Thyroid gland (tissue), 4 donors: Measurements from ENCODE around the gene MYOD1. TPM values are rescaled to one million over a fixed set of nuclear protein-coding genes. Genes with fewer than 3 reads are reported as not detected.

ENCODE experiments used
- DNase-seq, 2 donors: peaks; one replicate each; pipeline ENCODE4 v3.0.0-alpha.2; 2019
- H3K27ac ChIP-seq, 3 donors: fragments of 200-600 bp; sonication (generic); 1 replicate in 2 of 3; 2 replicates in 1 of 3; pipeline ENCODE4 v1.5.1; 2016 to 2019; ENCODE audit warnings: mild to moderate bottlenecking in 1 of 3, moderate library complexity in 1 of 3
- H3K27me3 ChIP-seq: fragments of 200-600 bp; sonication (generic); one replicate; pipeline ENCODE4 v1.5.1; 2019
- H3K36me3 ChIP-seq, 2 donors: fragments of 200-600 bp; sonication (generic); one replicate each; pipeline ENCODE4 v1.5.1; 2016 to 2019
- H3K4me1 ChIP-seq, 2 donors: fragments of 200-600 bp; sonication (generic); one replicate each; pipeline ENCODE4 v1.5.1; 2017 to 2019
- H3K4me3 ChIP-seq, 3 donors: fragments of 200-600 bp; sonication (generic); replicated peaks in 1 of 3; 1 replicate in 2 of 3; 2 replicates in 1 of 3; pipeline ENCODE4 v1.5.1; 2016; ENCODE audit warnings: mild to moderate bottlenecking in 1 of 3
- H3K9me3 ChIP-seq: fragments of 200-600 bp; sonication (generic); one replicate; pipeline ENCODE4 v1.5.1; 2017
- POLR2A ChIP-seq, 2 donors: fragments of 450-650 bp; IDR thresholded peaks; one replicate each; pipeline ENCODE4 v1.6.1; 2017; ENCODE audit warnings: antibody characterized with exemption in 2 of 2, mild to moderate bottlenecking in 2 of 2, moderate library complexity in 1 of 2
- WGBS, 2 donors: methylation state at CpG; one replicate each; pipeline ENCODE4 v1.1.5; 2017; 5-methylcytosine and 5-hydroxymethylcytosine counted together
- intact Hi-C: fragments of 100-400 bp; cut with DNase I; formaldehyde crosslinking; loops from one replicate; pipeline ENCODE4 v1.15.1; 2023
- total RNA-seq, 4 donors: library from RNA; depleted of rRNA; stranded (reverse); fragments of >200 nt; gene quantifications; one replicate each; pipeline ENCODE4 v1.2.3, GENCODE V29; 2016
- TF ChIP-seq, protein P1 (sequence below), 6 experiments: fragments of 200-600 bp in 3 of 6; fragments of 450-650 bp in 3 of 6; sonication (generic) in 3 of 6; IDR thresholded peaks; one replicate each; pipeline ENCODE4 v1.5.1; 2016 to 2019; ENCODE audit warnings: antibody characterized with exemption in 6 of 6, mild to moderate bottlenecking in 2 of 6, inconsistent platforms in 1 of 6, moderate library complexity in 1 of 6

Gene MYOD1
- not detected for total RNA-seq

DNA sequence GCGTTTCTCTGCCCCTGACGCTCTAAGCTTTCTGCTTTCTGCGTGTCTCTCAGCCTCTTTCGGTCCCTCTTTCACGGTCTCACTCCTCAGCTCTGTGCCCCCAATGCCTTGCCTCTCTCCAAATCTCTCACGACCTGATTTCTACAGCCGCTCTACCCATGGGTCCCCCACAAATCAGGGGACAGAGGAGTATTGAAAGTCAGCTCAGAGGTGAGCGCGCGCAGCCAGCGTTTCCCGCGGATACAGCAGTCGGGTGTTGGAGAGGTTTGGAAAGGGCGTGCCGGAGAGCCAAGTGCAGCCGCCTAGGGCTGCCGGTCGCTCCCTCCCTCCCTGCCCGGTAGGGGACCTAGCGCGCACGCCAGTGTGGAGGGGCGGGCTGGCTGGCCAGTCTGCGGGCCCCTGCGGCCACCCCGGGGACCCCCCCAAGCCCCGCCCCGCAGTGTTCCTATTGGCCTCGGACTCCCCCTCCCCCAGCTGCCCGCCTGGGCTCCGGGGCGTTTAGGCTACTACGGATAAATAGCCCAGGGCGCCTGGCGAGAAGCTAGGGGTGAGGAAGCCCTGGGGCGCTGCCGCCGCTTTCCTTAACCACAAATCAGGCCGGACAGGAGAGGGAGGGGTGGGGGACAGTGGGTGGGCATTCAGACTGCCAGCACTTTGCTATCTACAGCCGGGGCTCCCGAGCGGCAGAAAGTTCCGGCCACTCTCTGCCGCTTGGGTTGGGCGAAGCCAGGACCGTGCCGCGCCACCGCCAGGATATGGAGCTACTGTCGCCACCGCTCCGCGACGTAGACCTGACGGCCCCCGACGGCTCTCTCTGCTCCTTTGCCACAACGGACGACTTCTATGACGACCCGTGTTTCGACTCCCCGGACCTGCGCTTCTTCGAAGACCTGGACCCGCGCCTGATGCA, at the start of gene MYOD1:
Gene MYOD1, plus strand, starts transcription at position 544 of the 910 bp plus-strand sequence. Its CDS starts 212 bp downstream, at position 756.
- WGBS, 2 donors: 1 to 3% methylated on average over 19 to 40 of the region's 68 CpGs
- Histone ChIP-seq H3K9me3 (no peaks in the 10 kb centered on the region), H3K36me3 (no peaks in the 10 kb centered on the region), H3K27ac (no peak within 1 kb of the TSS), H3K4me3 (no peak within 1 kb of the TSS), H3K4me1 (peaks cover 0 to 15% of the 10 kb centered on the region in 2 donors), H3K27me3 (peaks cover 30% of the 10 kb centered on the region)
- TF ChIP-seq POLR2A (IDR thresholded peaks at IDR 0.05): no peak
- TF ChIP-seq, protein P1, sequence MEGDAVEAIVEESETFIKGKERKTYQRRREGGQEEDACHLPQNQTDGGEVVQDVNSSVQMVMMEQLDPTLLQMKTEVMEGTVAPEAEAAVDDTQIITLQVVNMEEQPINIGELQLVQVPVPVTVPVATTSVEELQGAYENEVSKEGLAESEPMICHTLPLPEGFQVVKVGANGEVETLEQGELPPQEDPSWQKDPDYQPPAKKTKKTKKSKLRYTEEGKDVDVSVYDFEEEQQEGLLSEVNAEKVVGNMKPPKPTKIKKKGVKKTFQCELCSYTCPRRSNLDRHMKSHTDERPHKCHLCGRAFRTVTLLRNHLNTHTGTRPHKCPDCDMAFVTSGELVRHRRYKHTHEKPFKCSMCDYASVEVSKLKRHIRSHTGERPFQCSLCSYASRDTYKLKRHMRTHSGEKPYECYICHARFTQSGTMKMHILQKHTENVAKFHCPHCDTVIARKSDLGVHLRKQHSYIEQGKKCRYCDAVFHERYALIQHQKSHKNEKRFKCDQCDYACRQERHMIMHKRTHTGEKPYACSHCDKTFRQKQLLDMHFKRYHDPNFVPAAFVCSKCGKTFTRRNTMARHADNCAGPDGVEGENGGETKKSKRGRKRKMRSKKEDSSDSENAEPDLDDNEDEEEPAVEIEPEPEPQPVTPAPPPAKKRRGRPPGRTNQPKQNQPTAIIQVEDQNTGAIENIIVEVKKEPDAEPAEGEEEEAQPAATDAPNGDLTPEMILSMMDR (IDR thresholded peaks at IDR 0.05): no peak
- DNase-seq: no peak
- intact Hi-C loops: no loop called here

DNA sequence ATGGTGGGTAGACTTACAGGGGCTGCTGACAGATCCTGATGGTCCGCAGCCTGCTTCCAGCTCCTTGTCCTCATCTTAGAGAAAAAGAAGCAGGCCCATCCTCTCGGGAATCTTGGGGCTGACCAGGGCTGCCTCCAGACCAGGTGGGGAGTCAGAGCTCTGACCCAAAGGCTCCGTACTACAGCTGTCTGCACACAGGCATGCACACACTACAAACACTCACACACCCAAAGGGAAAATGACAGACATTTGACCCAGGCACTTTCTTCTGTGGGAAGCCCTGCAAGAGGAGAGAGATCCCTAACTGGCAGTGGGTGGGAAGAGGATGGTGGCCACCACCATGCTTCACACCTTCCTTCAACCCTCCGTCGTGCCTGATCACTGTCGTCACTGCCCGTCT, 46.9 kb upstream of the MYOD1 start:
- no peak for TF ChIP-seq POLR2A (IDR thresholded peaks at IDR 0.05)
- TF ChIP-seq, protein P1 (IDR thresholded peaks at IDR 0.05): no peak
- Histone ChIP-seq H3K36me3 (no peaks in the 10 kb centered on the region), H3K9me3 (no peaks in the 10 kb centered on the region), H3K27ac (no peak overlapping the region), H3K4me1 (no peaks in the 10 kb centered on the region), H3K4me3 (no peak overlapping the region), H3K27me3 (no peaks in the 10 kb centered on the region)
- 82 to 91% methylated on average over 6 to 7 of the region's 7 CpGs for WGBS, 2 donors
- intact Hi-C loops: no loop called here
- DNase-seq: no peak

DNA sequence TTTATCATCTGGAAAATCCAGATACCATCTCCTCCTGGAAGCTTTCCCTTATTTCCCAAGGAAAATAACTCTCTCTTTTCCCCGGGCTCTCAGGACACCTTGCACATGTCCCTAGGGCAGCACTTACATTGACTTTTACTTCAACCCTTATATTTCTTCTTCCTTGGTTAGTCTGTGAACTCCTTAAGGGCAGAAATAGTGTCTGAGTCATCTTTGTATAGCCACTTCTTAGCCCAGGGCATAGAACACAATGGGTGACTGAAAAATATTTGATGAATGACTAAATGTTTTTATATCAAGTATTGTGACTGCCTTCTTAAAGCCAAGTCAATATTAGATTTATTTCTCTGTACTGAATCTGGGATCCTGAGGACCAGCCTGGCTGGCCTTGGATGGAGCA, 45.4 kb upstream of the MYOD1 start:
- intact Hi-C loops: no loop called here
- H3K9me3 ChIP-seq: no peaks in the 10 kb centered on the region
- no peak overlapping the region for H3K4me3 ChIP-seq
- 80 to 84% methylated on average over 1 of the region's 1 CpG for WGBS, 2 donors
- H3K4me1 ChIP-seq: no peaks in the 10 kb centered on the region
- no peak for TF ChIP-seq POLR2A (IDR thresholded peaks at IDR 0.05)
- TF ChIP-seq, protein P1 (IDR thresholded peaks at IDR 0.05): no peak
- no peaks in the 10 kb centered on the region for H3K36me3 ChIP-seq
- H3K27me3 ChIP-seq: no peaks in the 10 kb centered on the region
- no peak overlapping the region for H3K27ac ChIP-seq
- DNase-seq: no peak

DNA sequence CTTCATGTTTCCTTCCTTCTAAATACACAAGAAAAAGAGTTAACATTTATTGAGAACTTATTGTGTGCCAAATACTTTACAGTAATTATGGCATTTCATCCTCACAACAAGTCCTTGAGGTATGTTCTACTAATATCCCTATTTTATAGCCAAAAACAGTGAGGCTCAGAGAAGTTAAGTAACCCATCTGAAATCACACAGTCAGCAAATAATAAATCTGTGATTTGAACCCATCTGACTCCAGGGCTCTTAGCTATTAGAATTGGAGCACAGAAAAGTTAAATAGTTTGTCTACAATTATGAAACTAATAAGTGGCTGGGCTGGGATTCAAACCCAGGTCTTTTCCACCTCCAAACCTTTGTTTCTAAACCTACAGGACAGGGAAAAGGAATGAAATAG, 36.5 kb upstream of the MYOD1 start:
- Histone ChIP-seq H3K27me3 (no peaks in the 10 kb centered on the region), H3K4me3 (no peak overlapping the region), H3K9me3 (no peaks in the 10 kb centered on the region), H3K4me1 (no peaks in the 10 kb centered on the region), H3K27ac (no peak overlapping the region), H3K36me3 (no peaks in the 10 kb centered on the region)
- DNase-seq: no peak
- TF ChIP-seq, protein P1 (IDR thresholded peaks at IDR 0.05): no peak
- no peak for TF ChIP-seq POLR2A (IDR thresholded peaks at IDR 0.05)
- intact Hi-C loops: no loop called here

DNA sequence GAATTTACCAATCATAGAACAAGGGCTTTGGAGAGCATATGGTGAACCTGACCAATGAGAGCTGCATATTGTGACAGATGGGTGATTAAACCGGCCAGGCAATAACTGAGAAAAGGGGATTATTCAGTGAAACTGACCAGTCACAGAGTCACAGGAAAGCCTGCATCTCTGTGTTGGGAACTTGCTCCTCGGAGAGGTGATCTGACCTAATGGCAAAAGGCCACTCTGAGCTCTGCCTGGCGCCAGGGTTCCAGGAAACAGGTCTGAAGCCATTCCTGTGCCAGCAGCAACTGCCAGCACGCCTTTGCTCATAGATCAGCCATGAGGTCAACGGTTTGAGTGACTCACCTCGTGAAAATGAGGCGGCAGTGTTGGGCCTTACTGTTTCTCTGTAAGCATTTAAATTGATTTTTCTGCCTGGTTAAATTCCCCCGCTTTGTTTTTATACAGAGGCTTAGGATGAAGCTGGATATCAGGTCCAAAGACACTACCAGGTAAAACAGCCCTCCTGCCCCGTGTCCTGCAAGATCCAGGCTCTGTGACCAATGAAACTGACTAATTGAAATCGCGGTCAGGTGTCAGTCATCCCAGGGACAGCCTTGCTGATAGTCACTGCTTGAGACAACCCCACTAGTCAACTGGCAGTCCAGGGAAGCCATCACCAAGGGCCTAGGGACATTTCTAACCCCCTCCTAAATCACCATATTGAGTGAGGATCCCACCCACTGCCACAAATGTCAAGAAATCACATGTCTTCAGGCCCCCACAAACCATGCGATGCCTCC, 35.8 kb upstream of the MYOD1 start:
- Histone ChIP-seq H3K27me3 (no peaks in the 10 kb centered on the region), H3K4me3 (no peak overlapping the region), H3K4me1 (no peaks in the 10 kb centered on the region), H3K9me3 (no peaks in the 10 kb centered on the region), H3K36me3 (no peaks in the 10 kb centered on the region), H3K27ac (no peak overlapping the region)
- 77 to 81% methylated on average over 12 of the region's 12 CpGs for WGBS, 2 donors
- no peak for DNase-seq
- intact Hi-C loops: no loop called here
- TF ChIP-seq POLR2A (IDR thresholded peaks at IDR 0.05): no peak
- TF ChIP-seq, protein P1 (IDR thresholded peaks at IDR 0.05): no peak
